ENCODE measurements around the gene SHROOM3. TPM values are rescaled to one million over a fixed set of nuclear protein-coding genes. Genes with fewer than 3 reads are reported as not detected.

SHROOM3 gene
- total and polyA plus RNA-seq, 4 donors = 4.7 to 25.8 (median 8.7) TPM

DNA sequence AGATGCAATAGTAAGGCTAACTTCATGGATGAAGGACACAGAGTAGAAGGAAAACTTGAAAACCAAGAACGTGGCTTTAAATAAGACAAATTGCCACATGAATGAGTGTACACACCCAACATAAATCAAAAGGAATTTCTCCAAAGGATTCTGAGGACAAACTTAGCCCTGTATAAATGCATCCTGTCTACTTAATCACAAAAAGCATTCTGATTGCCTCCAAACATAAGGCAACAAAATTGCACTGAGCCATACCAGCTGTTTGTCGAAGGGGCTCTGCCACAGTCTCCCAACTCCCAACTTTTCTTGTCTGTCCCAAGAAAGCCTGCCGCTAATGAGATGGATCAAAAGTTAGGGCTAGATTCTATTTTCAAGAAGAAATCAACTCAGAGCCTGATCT lies 268.6 kb downstream of the SHROOM3 start:
- H3K4me1 ChIP-seq (ENCODE audit: control insufficient read depth in 4 of 4, insufficient read depth in 4 of 4, low read length in 3 of 4) = peaks cover 19 to 57% (median 48%) of the 10 kb centered on the region in 4 donors
- TF ChIP-seq EGR1 (IDR thresholded peaks at IDR 0.05; ENCODE audit: low read depth in 2 of 2) (no peak), NR2F2 (IDR thresholded peaks at IDR 0.05) (no peak), GABPA (IDR thresholded peaks at IDR 0.05 in 1 of 2, conservative IDR thresholded peaks at IDR 0.05 in 1 of 2) (no peak)
- TF ChIP-seq, protein P1, sequence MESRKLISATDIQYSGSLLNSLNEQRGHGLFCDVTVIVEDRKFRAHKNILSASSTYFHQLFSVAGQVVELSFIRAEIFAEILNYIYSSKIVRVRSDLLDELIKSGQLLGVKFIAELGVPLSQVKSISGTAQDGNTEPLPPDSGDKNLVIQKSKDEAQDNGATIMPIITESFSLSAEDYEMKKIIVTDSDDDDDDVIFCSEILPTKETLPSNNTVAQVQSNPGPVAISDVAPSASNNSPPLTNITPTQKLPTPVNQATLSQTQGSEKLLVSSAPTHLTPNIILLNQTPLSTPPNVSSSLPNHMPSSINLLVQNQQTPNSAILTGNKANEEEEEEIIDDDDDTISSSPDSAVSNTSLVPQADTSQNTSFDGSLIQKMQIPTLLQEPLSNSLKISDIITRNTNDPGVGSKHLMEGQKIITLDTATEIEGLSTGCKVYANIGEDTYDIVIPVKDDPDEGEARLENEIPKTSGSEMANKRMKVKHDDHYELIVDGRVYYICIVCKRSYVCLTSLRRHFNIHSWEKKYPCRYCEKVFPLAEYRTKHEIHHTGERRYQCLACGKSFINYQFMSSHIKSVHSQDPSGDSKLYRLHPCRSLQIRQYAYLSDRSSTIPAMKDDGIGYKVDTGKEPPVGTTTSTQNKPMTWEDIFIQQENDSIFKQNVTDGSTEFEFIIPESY (IDR thresholded peaks at IDR 0.05) = no peak
- no peaks in the 10 kb centered on the region for H3K27me3 ChIP-seq (ENCODE audit: control insufficient read depth in 4 of 4, insufficient read depth in 4 of 4, low read length in 3 of 4)
- peak overlapping the region; percentile 73 to 89 for H3K27ac ChIP-seq (ENCODE audit: low read depth in 1 of 2, low read length in 2 of 2)
- DNase-seq (ENCODE audit: low spot score) = no peak
- WGBS = 79% methylated on average over 3 of the region's 3 CpGs
- H3K9ac ChIP-seq (ENCODE audit: low read depth in 1 of 2, low read length in 2 of 2) = peak overlapping the region in 1 of 2 donors; percentile 19
- no peaks in the 10 kb centered on the region for H3K36me3 ChIP-seq (ENCODE audit: control insufficient read depth in 4 of 4, insufficient read depth in 3 of 4, low read depth in 1 of 4, low read length in 3 of 4)
- no peak overlapping the region for H3K4me3 ChIP-seq (ENCODE audit: low read depth in 1 of 3, low read length in 3 of 3)
- no peaks in the 10 kb centered on the region for H3K9me3 ChIP-seq (ENCODE audit: control insufficient read depth in 4 of 4, low read length in 3 of 4)

DNA sequence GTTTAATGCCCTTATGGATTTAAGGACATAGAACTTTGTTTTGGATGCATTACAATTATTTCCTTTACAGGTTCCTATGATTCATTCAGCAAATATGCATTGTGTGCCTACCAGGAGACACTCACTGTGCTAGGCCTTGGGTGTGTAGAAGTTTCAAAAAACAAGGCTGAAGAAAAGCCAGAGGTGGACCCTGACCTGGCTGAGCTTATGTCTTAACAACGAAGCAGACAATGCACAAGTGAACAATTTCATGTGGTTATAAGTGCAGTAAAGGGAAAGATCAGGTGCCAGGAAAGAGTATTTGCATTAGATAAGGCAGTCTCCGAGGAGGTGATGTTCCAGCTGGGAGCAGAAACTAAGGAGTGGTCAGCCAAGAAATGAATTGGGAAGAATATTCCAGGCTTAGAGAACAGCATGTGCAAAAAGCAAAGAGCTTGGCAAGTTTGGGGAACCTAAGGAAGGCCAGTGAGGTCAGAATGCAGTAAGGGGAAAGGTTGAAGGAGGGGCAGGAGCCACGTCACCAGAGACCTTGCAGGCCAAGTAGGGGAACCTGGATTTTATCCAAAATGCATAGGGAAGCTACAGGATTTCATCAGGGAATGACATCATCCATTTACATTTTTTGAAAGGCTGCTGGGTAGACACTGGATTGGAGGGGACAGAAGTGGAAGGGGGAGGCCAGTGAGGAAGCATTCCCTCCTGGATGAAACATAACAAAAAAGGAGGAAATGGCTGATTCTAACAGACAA lies 269.3 kb downstream of the SHROOM3 start:
- H3K9ac ChIP-seq (ENCODE audit: low read depth in 1 of 2, low read length in 2 of 2) = peak overlapping the region in 1 of 2 donors; percentile 19
- H3K9me3 ChIP-seq (ENCODE audit: control insufficient read depth in 4 of 4, low read length in 3 of 4) = no peaks in the 10 kb centered on the region
- peaks cover 19 to 57% (median 48%) of the 10 kb centered on the region in 4 donors for H3K4me1 ChIP-seq (ENCODE audit: control insufficient read depth in 4 of 4, insufficient read depth in 4 of 4, low read length in 3 of 4)
- 30% methylated on average over 3 of the region's 3 CpGs for WGBS
- DNase-seq (ENCODE audit: low spot score) = no peak
- H3K4me3 ChIP-seq (ENCODE audit: low read depth in 1 of 3, low read length in 3 of 3) = no peak overlapping the region
- TF ChIP-seq, protein P2, sequence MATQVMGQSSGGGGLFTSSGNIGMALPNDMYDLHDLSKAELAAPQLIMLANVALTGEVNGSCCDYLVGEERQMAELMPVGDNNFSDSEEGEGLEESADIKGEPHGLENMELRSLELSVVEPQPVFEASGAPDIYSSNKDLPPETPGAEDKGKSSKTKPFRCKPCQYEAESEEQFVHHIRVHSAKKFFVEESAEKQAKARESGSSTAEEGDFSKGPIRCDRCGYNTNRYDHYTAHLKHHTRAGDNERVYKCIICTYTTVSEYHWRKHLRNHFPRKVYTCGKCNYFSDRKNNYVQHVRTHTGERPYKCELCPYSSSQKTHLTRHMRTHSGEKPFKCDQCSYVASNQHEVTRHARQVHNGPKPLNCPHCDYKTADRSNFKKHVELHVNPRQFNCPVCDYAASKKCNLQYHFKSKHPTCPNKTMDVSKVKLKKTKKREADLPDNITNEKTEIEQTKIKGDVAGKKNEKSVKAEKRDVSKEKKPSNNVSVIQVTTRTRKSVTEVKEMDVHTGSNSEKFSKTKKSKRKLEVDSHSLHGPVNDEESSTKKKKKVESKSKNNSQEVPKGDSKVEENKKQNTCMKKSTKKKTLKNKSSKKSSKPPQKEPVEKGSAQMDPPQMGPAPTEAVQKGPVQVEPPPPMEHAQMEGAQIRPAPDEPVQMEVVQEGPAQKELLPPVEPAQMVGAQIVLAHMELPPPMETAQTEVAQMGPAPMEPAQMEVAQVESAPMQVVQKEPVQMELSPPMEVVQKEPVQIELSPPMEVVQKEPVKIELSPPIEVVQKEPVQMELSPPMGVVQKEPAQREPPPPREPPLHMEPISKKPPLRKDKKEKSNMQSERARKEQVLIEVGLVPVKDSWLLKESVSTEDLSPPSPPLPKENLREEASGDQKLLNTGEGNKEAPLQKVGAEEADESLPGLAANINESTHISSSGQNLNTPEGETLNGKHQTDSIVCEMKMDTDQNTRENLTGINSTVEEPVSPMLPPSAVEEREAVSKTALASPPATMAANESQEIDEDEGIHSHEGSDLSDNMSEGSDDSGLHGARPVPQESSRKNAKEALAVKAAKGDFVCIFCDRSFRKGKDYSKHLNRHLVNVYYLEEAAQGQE (IDR thresholded peaks at IDR 0.05) = no peak
- TF ChIP-seq RAD21 (IDR thresholded peaks at IDR 0.05) = no peak
- TF ChIP-seq, protein P3, sequence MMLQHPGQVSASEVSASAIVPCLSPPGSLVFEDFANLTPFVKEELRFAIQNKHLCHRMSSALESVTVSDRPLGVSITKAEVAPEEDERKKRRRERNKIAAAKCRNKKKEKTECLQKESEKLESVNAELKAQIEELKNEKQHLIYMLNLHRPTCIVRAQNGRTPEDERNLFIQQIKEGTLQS (IDR thresholded peaks at IDR 0.05) = peak; percentile 37
- TF ChIP-seq HNF4A (conservative IDR thresholded peaks at IDR 0.05) = peak; percentile 38 to 73
- TF ChIP-seq NR2F2 (IDR thresholded peaks at IDR 0.05) = no peak
- TF ChIP-seq, protein P4, sequence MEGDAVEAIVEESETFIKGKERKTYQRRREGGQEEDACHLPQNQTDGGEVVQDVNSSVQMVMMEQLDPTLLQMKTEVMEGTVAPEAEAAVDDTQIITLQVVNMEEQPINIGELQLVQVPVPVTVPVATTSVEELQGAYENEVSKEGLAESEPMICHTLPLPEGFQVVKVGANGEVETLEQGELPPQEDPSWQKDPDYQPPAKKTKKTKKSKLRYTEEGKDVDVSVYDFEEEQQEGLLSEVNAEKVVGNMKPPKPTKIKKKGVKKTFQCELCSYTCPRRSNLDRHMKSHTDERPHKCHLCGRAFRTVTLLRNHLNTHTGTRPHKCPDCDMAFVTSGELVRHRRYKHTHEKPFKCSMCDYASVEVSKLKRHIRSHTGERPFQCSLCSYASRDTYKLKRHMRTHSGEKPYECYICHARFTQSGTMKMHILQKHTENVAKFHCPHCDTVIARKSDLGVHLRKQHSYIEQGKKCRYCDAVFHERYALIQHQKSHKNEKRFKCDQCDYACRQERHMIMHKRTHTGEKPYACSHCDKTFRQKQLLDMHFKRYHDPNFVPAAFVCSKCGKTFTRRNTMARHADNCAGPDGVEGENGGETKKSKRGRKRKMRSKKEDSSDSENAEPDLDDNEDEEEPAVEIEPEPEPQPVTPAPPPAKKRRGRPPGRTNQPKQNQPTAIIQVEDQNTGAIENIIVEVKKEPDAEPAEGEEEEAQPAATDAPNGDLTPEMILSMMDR (IDR thresholded peaks at IDR 0.05; ENCODE audit: low read depth, low read length, missing input control) = no peak
- TF ChIP-seq YY1 (IDR thresholded peaks at IDR 0.05) = no peak
- TF ChIP-seq, protein P1 (IDR thresholded peaks at IDR 0.05) = no peak
- peak; percentile 80 to 95 for TF ChIP-seq JUND (IDR thresholded peaks at IDR 0.05)
- no peak for TF ChIP-seq EGR1 (IDR thresholded peaks at IDR 0.05; ENCODE audit: low read depth in 2 of 2)
- no peak for TF ChIP-seq HNF4G (IDR thresholded peaks at IDR 0.05)
- TF ChIP-seq RXRA (IDR thresholded peaks at IDR 0.05) = peak in 1 of 2 donors; percentile 80
- no peak for TF ChIP-seq FOXA1 (IDR thresholded peaks at IDR 0.05)
- TF ChIP-seq, protein P5, sequence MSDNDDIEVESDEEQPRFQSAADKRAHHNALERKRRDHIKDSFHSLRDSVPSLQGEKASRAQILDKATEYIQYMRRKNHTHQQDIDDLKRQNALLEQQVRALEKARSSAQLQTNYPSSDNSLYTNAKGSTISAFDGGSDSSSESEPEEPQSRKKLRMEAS (IDR thresholded peaks at IDR 0.05) = no peak
- no peak for TF ChIP-seq TAF1 (conservative IDR thresholded peaks at IDR 0.05)
- no peak for TF ChIP-seq GABPA (IDR thresholded peaks at IDR 0.05 in 1 of 2, conservative IDR thresholded peaks at IDR 0.05 in 1 of 2)
- peak; percentile 20 for TF ChIP-seq SP1 (IDR thresholded peaks at IDR 0.05)
- no peak for TF ChIP-seq FOXA2 (IDR thresholded peaks at IDR 0.05)
- no peaks in the 10 kb centered on the region for H3K27me3 ChIP-seq (ENCODE audit: control insufficient read depth in 4 of 4, insufficient read depth in 4 of 4, low read length in 3 of 4)
- peak overlapping the region; percentile 73 to 89 for H3K27ac ChIP-seq (ENCODE audit: low read depth in 1 of 2, low read length in 2 of 2)
- no peaks in the 10 kb centered on the region for H3K36me3 ChIP-seq (ENCODE audit: control insufficient read depth in 4 of 4, insufficient read depth in 3 of 4, low read depth in 1 of 4, low read length in 3 of 4)

Measured in liver (tissue), 9 donors.